ENCODE data around the gene CIRBP. TPM values are rescaled to one million over a fixed set of nuclear protein-coding genes. Genes with fewer than 3 reads are reported as not detected.

The CIRBP gene
- total RNA-seq, 2 donors from 2014 or later, result 282 to 301 TPM

DNA sequence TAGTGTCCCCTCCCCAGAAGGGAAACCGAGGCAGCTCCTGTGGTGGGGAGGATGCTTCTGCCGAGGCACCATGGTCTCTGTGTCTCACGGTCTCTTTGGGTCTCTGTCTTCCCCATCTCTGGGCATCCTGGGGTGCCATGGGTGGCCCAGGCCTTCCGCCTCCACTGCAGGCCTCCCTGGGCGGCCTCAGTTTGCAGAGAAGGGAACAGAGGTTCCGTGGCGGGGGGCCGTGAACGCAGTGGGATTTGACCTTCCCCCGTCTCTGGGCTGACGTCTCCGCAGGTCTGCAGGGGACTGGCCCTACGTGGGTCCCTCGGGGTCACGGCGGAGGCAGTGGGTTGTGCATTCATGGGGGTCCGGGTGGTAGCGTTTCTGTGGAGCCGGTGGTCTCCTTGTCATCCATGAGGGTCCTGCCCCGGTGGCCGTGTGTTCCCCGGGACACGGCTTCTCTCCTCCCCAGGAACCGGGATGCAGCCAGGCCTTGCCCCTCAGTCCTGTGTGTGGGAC lies 21.1 kb downstream of the CIRBP start:
- TF ChIP-seq, protein P1, sequence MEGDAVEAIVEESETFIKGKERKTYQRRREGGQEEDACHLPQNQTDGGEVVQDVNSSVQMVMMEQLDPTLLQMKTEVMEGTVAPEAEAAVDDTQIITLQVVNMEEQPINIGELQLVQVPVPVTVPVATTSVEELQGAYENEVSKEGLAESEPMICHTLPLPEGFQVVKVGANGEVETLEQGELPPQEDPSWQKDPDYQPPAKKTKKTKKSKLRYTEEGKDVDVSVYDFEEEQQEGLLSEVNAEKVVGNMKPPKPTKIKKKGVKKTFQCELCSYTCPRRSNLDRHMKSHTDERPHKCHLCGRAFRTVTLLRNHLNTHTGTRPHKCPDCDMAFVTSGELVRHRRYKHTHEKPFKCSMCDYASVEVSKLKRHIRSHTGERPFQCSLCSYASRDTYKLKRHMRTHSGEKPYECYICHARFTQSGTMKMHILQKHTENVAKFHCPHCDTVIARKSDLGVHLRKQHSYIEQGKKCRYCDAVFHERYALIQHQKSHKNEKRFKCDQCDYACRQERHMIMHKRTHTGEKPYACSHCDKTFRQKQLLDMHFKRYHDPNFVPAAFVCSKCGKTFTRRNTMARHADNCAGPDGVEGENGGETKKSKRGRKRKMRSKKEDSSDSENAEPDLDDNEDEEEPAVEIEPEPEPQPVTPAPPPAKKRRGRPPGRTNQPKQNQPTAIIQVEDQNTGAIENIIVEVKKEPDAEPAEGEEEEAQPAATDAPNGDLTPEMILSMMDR (conservative IDR thresholded peaks at IDR 0.05), result no peak
- Mint-ChIP-seq H3K36me3 (ENCODE audit: low read depth) (no peaks in the 10 kb centered on the region), H3K27ac (no peak overlapping the region), H3K4me1 (no peaks in the 10 kb centered on the region), H3K4me3 (no peak overlapping the region), H3K9me3 (no peaks in the 10 kb centered on the region), H3K27me3 (ENCODE audit: insufficient read depth) (peaks cover 6% of the 10 kb centered on the region)
- DNase-seq, result no peak
- 92 to 94% methylated on average over 16 to 24 of the region's 24 CpGs for WGBS, 2 experiments (ENCODE audit: insufficient coverage in 1 of 2, insufficient read length in 1 of 2)
- Histone ChIP-seq H3K36me3 (ENCODE audit: control insufficient read depth, insufficient read depth, low read length) (no peaks in the 10 kb centered on the region), H3K4me1 (ENCODE audit: control insufficient read depth, insufficient read depth, low read length) (peaks cover 6% of the 10 kb centered on the region), H3K27me3 (ENCODE audit: control insufficient read depth, insufficient read depth, low read length, poor library complexity, severe bottlenecking) (no peaks in the 10 kb centered on the region), H3K9me3 (ENCODE audit: control insufficient read depth, low read length) (no peaks in the 10 kb centered on the region), H3K9ac (ENCODE audit: extremely low read depth, low read length, poor library complexity, severe bottlenecking) (no peak overlapping the region), H3K4me3 (ENCODE audit: low read length) (no peak overlapping the region), H3K27ac (ENCODE audit: low read depth, low read length) (no peak overlapping the region)

DNA sequence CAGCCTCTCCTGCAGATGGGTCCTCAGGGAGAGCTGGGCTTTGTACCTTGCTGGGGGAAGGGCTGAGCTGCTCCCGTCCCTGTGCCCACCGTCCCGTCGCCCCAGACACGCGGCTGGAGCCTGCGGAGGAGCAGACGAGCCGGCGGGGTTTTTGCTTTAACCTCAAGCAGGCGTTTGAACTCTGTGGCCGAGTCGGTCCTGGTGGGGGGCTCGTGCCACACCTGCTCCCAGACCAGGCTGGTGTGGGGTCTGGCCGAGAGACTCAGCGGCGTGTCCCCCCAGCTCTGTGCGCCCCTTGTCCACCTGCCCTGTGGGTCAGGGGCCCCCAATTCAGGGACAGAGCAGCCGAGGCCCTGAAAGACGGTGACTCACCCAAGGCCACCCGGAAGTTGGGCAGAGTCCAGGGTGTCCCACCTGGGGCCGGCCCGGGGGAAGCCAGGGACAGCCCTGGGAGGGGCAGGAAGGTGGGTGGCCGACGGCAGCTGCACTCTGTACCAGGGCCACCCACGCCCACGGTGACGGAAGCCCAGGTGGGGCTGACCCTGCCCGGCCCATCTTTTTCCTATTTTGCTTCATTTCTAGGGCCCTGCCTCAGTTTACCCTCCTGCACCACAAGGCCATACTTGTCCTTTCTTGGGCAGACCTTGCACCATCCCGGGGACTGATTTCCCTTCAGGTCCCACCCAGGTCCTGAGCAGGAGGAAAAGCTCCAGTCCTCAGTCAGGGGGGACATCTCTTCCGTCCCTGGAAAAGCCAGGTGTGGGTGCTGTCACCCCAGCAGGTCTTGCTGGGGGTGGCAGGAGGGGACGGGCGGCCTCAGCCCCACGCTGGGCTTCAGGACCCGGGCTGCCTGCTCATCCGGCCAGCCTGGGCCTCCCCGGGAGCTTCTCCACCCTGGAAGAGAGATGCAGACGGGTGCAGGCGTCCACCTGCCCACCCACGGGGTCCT lies 21.8 kb downstream of the CIRBP start:
- no peaks in the 10 kb centered on the region for H3K4me1 Mint-ChIP-seq
- no peaks in the 10 kb centered on the region for H3K9me3 ChIP-seq (ENCODE audit: control insufficient read depth, low read length)
- H3K9ac ChIP-seq (ENCODE audit: extremely low read depth, low read length, poor library complexity, severe bottlenecking), result no peak overlapping the region
- H3K36me3 Mint-ChIP-seq (ENCODE audit: low read depth), result no peaks in the 10 kb centered on the region
- no peaks in the 10 kb centered on the region for H3K27me3 ChIP-seq (ENCODE audit: control insufficient read depth, insufficient read depth, low read length, poor library complexity, severe bottlenecking)
- H3K27ac ChIP-seq (ENCODE audit: low read depth, low read length), result no peak overlapping the region
- no peaks in the 10 kb centered on the region for H3K36me3 ChIP-seq (ENCODE audit: control insufficient read depth, insufficient read depth, low read length)
- H3K27me3 Mint-ChIP-seq (ENCODE audit: insufficient read depth), result peaks cover 6% of the 10 kb centered on the region
- H3K27ac Mint-ChIP-seq, result no peak overlapping the region
- H3K4me1 ChIP-seq (ENCODE audit: control insufficient read depth, insufficient read depth, low read length), result peaks cover 6% of the 10 kb centered on the region
- H3K9me3 Mint-ChIP-seq, result no peaks in the 10 kb centered on the region
- 92% methylated on average over 17 to 40 of the region's 40 CpGs for WGBS, 2 experiments (ENCODE audit: insufficient coverage in 1 of 2, insufficient read length in 1 of 2)
- H3K4me3 Mint-ChIP-seq, result no peak overlapping the region
- DNase-seq, result no peak
- H3K4me3 ChIP-seq (ENCODE audit: low read length), result no peak overlapping the region
- TF ChIP-seq, protein P1 (conservative IDR thresholded peaks at IDR 0.05), result no peak

DNA sequence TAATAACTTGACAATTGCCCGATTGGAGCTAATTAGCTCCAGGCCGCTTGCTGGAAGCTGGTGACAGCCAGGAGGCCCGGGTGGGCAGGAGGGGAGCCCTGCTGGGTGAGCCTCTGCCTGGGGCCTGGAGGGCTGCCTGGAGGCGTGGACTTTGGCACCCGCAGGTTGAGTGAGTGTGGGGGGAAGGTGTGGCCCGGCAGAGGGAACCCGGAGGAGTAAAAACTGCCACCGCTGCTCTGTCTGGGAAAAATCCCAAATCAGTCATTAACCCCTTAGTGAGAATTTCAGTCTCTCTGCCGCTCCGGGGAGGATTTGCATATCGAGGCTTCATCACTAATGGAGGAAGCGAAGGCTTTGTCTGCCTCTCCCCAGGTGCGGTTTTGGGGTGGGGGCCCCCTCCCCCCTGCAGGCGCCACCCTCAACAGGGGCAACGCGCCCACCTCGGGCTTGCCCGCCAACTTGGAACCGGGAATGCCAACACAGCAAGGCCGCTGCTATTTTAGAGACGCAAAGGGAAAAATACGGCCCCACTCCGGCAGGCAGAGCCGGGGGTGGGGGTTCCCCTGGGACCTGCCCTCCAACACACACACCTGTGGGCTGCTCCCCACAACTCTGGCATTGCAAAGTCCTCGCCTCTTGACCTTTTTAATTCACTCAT lies 22.8 kb downstream of the CIRBP start:
- H3K36me3 ChIP-seq (ENCODE audit: control insufficient read depth, insufficient read depth, low read length), result peaks cover 3% of the 10 kb centered on the region
- H3K4me3 ChIP-seq (ENCODE audit: low read length), result no peak overlapping the region
- peaks cover 6% of the 10 kb centered on the region for H3K4me1 ChIP-seq (ENCODE audit: control insufficient read depth, insufficient read depth, low read length)
- WGBS, 2 experiments (ENCODE audit: insufficient coverage in 1 of 2, insufficient read length in 1 of 2), result 87 to 89% methylated on average over 16 to 25 of the region's 25 CpGs
- no peak overlapping the region for H3K27ac ChIP-seq (ENCODE audit: low read depth, low read length)
- H3K27me3 Mint-ChIP-seq (ENCODE audit: insufficient read depth), result peaks cover 6% of the 10 kb centered on the region
- no peak overlapping the region for H3K27ac Mint-ChIP-seq
- H3K27me3 ChIP-seq (ENCODE audit: control insufficient read depth, insufficient read depth, low read length, poor library complexity, severe bottlenecking), result no peaks in the 10 kb centered on the region
- TF ChIP-seq, protein P1 (conservative IDR thresholded peaks at IDR 0.05), result no peak
- H3K4me3 Mint-ChIP-seq, result no peak overlapping the region
- H3K4me1 Mint-ChIP-seq, result no peaks in the 10 kb centered on the region
- no peak overlapping the region for H3K9ac ChIP-seq (ENCODE audit: extremely low read depth, low read length, poor library complexity, severe bottlenecking)
- H3K9me3 ChIP-seq (ENCODE audit: control insufficient read depth, low read length), result no peaks in the 10 kb centered on the region
- no peaks in the 10 kb centered on the region for H3K36me3 Mint-ChIP-seq (ENCODE audit: low read depth)
- no peaks in the 10 kb centered on the region for H3K9me3 Mint-ChIP-seq
- DNase-seq, result no peak

Data from endodermal cell (in vitro differentiated cells).